Tibial nerve (tissue), 4 donors: ENCODE data around the gene ASIC3.

Experiments used
- EP300 ChIP-seq, 2 donors: sonication (generic); formaldehyde crosslinking; IDR thresholded peaks; one replicate each; pipeline ENCODE4 v1.6.1; 2017; ENCODE audit warnings: antibody characterized with exemption in 2 of 2, mild to moderate bottlenecking in 1 of 2
- POLR2A ChIP-seq, 2 donors: fragments of 450-650 bp; IDR thresholded peaks; one replicate each; pipeline ENCODE4 v1.6.1; 2017; ENCODE audit warnings: antibody characterized with exemption in 2 of 2, mild to moderate bottlenecking in 2 of 2, moderate library complexity in 2 of 2
- TF ChIP-seq, protein P1 (sequence below), 5 experiments: fragments of 200-600 bp in 3 of 5; fragments of 450-650 bp in 2 of 5; sonication (generic) in 3 of 5; IDR thresholded peaks; one replicate each; pipeline ENCODE4 v1.5.1; 2016 to 2019; ENCODE audit warnings: antibody characterized with exemption in 5 of 5, mild to moderate bottlenecking in 3 of 5, moderate library complexity in 2 of 5

GRCh38 chr7:151018421-151019129, 29.8 kb upstream of the ASIC3 start:
- TF ChIP-seq, protein P1, sequence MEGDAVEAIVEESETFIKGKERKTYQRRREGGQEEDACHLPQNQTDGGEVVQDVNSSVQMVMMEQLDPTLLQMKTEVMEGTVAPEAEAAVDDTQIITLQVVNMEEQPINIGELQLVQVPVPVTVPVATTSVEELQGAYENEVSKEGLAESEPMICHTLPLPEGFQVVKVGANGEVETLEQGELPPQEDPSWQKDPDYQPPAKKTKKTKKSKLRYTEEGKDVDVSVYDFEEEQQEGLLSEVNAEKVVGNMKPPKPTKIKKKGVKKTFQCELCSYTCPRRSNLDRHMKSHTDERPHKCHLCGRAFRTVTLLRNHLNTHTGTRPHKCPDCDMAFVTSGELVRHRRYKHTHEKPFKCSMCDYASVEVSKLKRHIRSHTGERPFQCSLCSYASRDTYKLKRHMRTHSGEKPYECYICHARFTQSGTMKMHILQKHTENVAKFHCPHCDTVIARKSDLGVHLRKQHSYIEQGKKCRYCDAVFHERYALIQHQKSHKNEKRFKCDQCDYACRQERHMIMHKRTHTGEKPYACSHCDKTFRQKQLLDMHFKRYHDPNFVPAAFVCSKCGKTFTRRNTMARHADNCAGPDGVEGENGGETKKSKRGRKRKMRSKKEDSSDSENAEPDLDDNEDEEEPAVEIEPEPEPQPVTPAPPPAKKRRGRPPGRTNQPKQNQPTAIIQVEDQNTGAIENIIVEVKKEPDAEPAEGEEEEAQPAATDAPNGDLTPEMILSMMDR (IDR thresholded peaks at IDR 0.05) = peak in 1 of 5 experiments; percentile 26
- no peak for TF ChIP-seq EP300 (IDR thresholded peaks at IDR 0.05)
- TF ChIP-seq POLR2A (IDR thresholded peaks at IDR 0.05) = no peak
